WTC11 (cell line): Measurements from ENCODE around the gene GPR85. TPM values are rescaled to one million over a fixed set of nuclear protein-coding genes. Genes with fewer than 3 reads are reported as not detected.

ENCODE experiments used
- ATAC-seq: fragments of 200-7000 bp; cut with Tn5 transposase; 2 replicates; pipeline ENCODE4 v1.10.0; 2021; ENCODE audit warnings: mild to moderate bottlenecking, moderate library complexity
- CTCF ChIA-PET: fragments of 300-600 bp; sonication (Branson Sonifier 250); formaldehyde crosslinking; loops from one replicate; lab custom pipeline; 2021; ENCODE audit warnings: antibody characterized with exemption; lab: Charles Lee
- POLR2A ChIA-PET: fragments of 350-600 bp; sonication (Branson Sonifier 250); formaldehyde crosslinking; loops from one replicate; lab custom pipeline; 2021; ENCODE audit warnings: antibody characterized with exemption; lab: Charles Lee
- DNase-seq: peaks from one replicate; pipeline ENCODE4 v3.0.0; 2021; ENCODE audit warnings: low spot score
- H3K27ac Mint-ChIP-seq: 2 replicates; pipeline ENCODE4 v1.8.0; 2021; ENCODE audit warnings: mixed read lengths
- H3K27me3 Mint-ChIP-seq: 2 replicates; pipeline ENCODE4 v1.8.0; 2021; ENCODE audit warnings: low read depth, mild to moderate bottlenecking, moderate library complexity, mixed read lengths
- H3K36me3 Mint-ChIP-seq: 2 replicates; pipeline ENCODE4 v1.8.0; 2021; ENCODE audit warnings: mixed read lengths
- H3K4me1 Mint-ChIP-seq: 2 replicates; pipeline ENCODE4 v1.8.0; 2022; ENCODE audit warnings: mixed read lengths
- H3K4me3 Mint-ChIP-seq: 2 replicates; pipeline ENCODE4 v1.8.0; 2021; ENCODE audit warnings: mild to moderate bottlenecking, moderate library complexity, mixed read lengths
- H3K9me3 Mint-ChIP-seq: 2 replicates; pipeline ENCODE4 v1.8.0; 2021; ENCODE audit warnings: mixed read lengths
- ATF1 ChIP-seq: sonication (generic); formaldehyde crosslinking; IDR thresholded peaks from 2 replicates; pipeline ENCODE4 v1.8.1; 2023; ENCODE audit warnings: mild to moderate bottlenecking, moderate library complexity, missing genetic modification reagents
- CBFB ChIP-seq: sonication (generic); formaldehyde crosslinking; IDR thresholded peaks from 2 replicates; pipeline ENCODE4 v1.8.1; 2022; ENCODE audit warnings: mild to moderate bottlenecking, low read depth, missing genetic modification reagents
- EMX1 ChIP-seq: fragments of 250-450 bp; sonication (Bioruptor Pico); IDR thresholded peaks from 2 replicates; pipeline ENCODE4 v1.8.0; 2021; ENCODE audit warnings: mild to moderate bottlenecking
- ERG ChIP-seq: fragments of 250-450 bp; sonication (Bioruptor Pico); IDR thresholded peaks from 2 replicates; pipeline ENCODE4 v1.8.0; 2021; ENCODE audit warnings: mild to moderate bottlenecking
- ESRRA ChIP-seq: sonication (generic); formaldehyde crosslinking; IDR thresholded peaks from 2 replicates; pipeline ENCODE4 v1.8.1; 2022; ENCODE audit warnings: mild to moderate bottlenecking, missing genetic modification reagents, borderline replicate concordance
- FOXP1 ChIP-seq: sonication (generic); formaldehyde crosslinking; IDR thresholded peaks from 2 replicates; pipeline ENCODE4 v1.8.0; 2022; ENCODE audit warnings: missing genetic modification reagents, mild to moderate bottlenecking, moderate library complexity, borderline replicate concordance
- KAT7 ChIP-seq: sonication (generic); formaldehyde crosslinking; IDR thresholded peaks from 2 replicates; pipeline ENCODE4 v1.8.1; 2023; ENCODE audit warnings: missing genetic modification reagents, mild to moderate bottlenecking, borderline replicate concordance
- NFATC4 ChIP-seq: fragments of 250-450 bp; sonication (Bioruptor Pico); IDR thresholded peaks from 2 replicates; pipeline ENCODE4 v1.9.0; 2021; ENCODE audit warnings: mild to moderate bottlenecking
- NR3C1 ChIP-seq: sonication (generic); formaldehyde crosslinking; conservative IDR thresholded peaks from 2 replicates; pipeline ENCODE4 v1.8.1; 2023; ENCODE audit warnings: low read depth, mild to moderate bottlenecking, missing genetic modification reagents
- PREB ChIP-seq: sonication (generic); formaldehyde crosslinking; IDR thresholded peaks from 2 replicates; pipeline ENCODE4 v1.8.1; 2022; ENCODE audit warnings: mild to moderate bottlenecking, missing genetic modification reagents, moderate library complexity, borderline replicate concordance
- SP1 ChIP-seq: sonication (generic); formaldehyde crosslinking; conservative IDR thresholded peaks from 2 replicates; pipeline ENCODE4 v1.8.1; 2022; ENCODE audit warnings: missing genetic modification reagents
- ZNF263 ChIP-seq: sonication (generic); formaldehyde crosslinking; IDR thresholded peaks from 2 replicates; pipeline ENCODE4 v1.8.1; 2022; ENCODE audit warnings: low read depth, mild to moderate bottlenecking, moderate library complexity, missing genetic modification reagents
- ZNF317 ChIP-seq: sonication (generic); formaldehyde crosslinking; IDR thresholded peaks from 2 replicates; pipeline ENCODE4 v1.8.1; 2023; ENCODE audit warnings: low read depth, mild to moderate bottlenecking, moderate library complexity, missing genetic modification reagents, borderline replicate concordance
- ZNF532 ChIP-seq: fragments of 250-450 bp; sonication (Bioruptor Pico); IDR thresholded peaks from 2 replicates; pipeline ENCODE4 v1.9.0; 2021; ENCODE audit warnings: mild to moderate bottlenecking, borderline replicate concordance
- total RNA-seq: library from RNA; stranded (reverse); gene quantifications from 3 replicates; pipeline ENCODE4 v1.2.3, GENCODE V29; 2021
- TF ChIP-seq, protein P1 (sequence below): sonication (generic); formaldehyde crosslinking; IDR thresholded peaks from 2 replicates; pipeline ENCODE4 v1.8.1; 2023; ENCODE audit warnings: mild to moderate bottlenecking, missing genetic modification reagents
- TF ChIP-seq, protein P2 (sequence below): sonication (generic); formaldehyde crosslinking; IDR thresholded peaks from 2 replicates; pipeline ENCODE4 v1.8.1; 2022; ENCODE audit warnings: low read depth, mild to moderate bottlenecking, moderate library complexity, missing genetic modification reagents, borderline replicate concordance
- TF ChIP-seq, protein P3 (sequence below): sonication (generic); formaldehyde crosslinking; IDR thresholded peaks from 2 replicates; pipeline ENCODE4 v1.8.1; 2023; ENCODE audit warnings: mild to moderate bottlenecking, missing genetic modification reagents, borderline replicate concordance

The GPR85 gene
- total RNA-seq, 1 experiment from 2014 or later = 0.09 TPM

DNA sequence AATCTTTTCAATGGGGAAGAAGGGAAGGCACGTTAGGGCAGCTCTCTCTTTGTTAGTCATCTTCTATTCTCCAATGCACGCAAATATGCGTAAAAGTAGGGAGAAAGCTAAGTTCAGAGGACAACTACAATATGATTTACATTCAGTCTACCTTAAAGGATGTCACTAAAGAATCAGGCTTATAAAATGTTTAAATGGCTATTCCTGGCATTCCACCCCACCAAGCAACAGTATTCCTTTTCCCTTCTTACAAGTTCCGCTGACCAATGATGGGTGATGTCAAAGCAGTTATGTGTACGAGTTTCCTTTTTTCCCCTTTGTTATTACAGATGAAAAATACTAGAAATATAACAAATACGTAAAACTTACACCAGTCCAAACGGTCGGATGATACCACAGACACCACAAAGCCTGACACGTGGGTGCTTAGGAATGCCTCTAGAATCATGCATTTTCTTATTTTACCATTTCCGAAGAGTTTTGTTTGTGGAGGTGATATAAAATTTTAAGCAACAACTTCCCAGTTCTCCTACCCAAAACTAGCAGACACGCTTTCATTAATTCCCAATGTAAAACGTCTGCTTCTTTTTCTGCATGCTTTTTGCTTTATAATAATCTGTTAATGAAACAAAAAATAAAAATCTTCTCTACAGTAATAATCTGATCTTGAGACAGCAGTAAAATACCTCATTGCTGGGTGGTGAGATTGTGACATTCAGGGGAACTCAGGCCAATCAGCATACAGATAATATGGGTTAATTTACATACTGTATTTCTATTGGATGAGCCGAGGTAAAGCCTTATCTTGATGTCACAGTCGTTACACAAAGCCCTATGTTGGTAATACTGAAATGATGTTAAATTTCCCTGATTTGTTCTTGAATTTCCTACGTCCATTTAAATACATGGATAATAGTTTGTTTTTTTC is 708 bp upstream of the GPR85 start:
- TF ChIP-seq SP1 (CRISPR knock-in tag) (no peak), ATF1 (CRISPR knock-in tag) (no peak), ZNF263 (CRISPR knock-in tag) (no peak), NFATC4 (CRISPR knock-in tag) (no peak), KAT7 (no peak), NR3C1 (CRISPR knock-in tag) (no peak)
- TF ChIP-seq, protein P1, sequence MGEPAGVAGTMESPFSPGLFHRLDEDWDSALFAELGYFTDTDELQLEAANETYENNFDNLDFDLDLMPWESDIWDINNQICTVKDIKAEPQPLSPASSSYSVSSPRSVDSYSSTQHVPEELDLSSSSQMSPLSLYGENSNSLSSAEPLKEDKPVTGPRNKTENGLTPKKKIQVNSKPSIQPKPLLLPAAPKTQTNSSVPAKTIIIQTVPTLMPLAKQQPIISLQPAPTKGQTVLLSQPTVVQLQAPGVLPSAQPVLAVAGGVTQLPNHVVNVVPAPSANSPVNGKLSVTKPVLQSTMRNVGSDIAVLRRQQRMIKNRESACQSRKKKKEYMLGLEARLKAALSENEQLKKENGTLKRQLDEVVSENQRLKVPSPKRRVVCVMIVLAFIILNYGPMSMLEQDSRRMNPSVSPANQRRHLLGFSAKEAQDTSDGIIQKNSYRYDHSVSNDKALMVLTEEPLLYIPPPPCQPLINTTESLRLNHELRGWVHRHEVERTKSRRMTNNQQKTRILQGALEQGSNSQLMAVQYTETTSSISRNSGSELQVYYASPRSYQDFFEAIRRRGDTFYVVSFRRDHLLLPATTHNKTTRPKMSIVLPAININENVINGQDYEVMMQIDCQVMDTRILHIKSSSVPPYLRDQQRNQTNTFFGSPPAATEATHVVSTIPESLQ (CRISPR knock-in tag) = no peak
- ChIA-PET CTCF (interaction anchor here (0.9 to 1.7 kb wide), 4 partner anchors 26 to 334 kb away, joined by 3 to 10 read pairs (median 6); partner anchors contain the start of gene TMEM168), POLR2A (interaction anchor here (0.6 to 1.5 kb wide), 4 partner anchors 11 to 293 kb away, joined by 3 to 8 read pairs (median 6); a partner anchor contains a TSS)
- peak overlapping the region; percentile 76 for H3K4me3 Mint-ChIP-seq
- no peaks in the 10 kb centered on the region for H3K9me3 Mint-ChIP-seq
- no peaks in the 10 kb centered on the region for H3K36me3 Mint-ChIP-seq
- H3K27ac Mint-ChIP-seq = no peak overlapping the region
- DNase-seq (no peak), ATAC-seq (peak; percentile 72)
- peaks cover 18% of the 10 kb centered on the region for H3K4me1 Mint-ChIP-seq
- peaks cover 48% of the 10 kb centered on the region for H3K27me3 Mint-ChIP-seq

- ChIA-PET POLR2A (interaction anchor here (0.6 to 1.5 kb wide), 5 partner anchors 9 to 408 kb away, joined by 3 to 8 read pairs (median 4); a partner anchor contains a TSS), CTCF (interaction anchor here (0.6 to 1.7 kb wide), 10 partner anchors 12 to 336 kb away, joined by 3 to 10 read pairs (median 4); partner anchors contain the start of gene TMEM168)
- no peak; the same call in 1 of the 2 replicates for ATAC-seq
- Mint-ChIP-seq H3K4me3 (peak overlapping the region; percentile 57), H3K4me1 (peaks cover 18% of the 10 kb centered on the region), H3K27me3 (peaks cover 59% of the 10 kb centered on the region), H3K9me3 (no peaks in the 10 kb centered on the region), H3K27ac (no peak overlapping the region), H3K36me3 (no peaks in the 10 kb centered on the region)
- no peak for DNase-seq
- TF ChIP-seq ESRRA (CRISPR knock-in tag) (no peak), CBFB (CRISPR knock-in tag) (no peak), FOXP1 (CRISPR knock-in tag) (no peak), EMX1 (CRISPR knock-in tag) (no peak), ERG (no peak), PREB (CRISPR knock-in tag) (no peak), ZNF317 (CRISPR knock-in tag) (no peak), NR3C1 (CRISPR knock-in tag) (no peak), ZNF532 (CRISPR knock-in tag) (no peak)
- TF ChIP-seq, protein P2, sequence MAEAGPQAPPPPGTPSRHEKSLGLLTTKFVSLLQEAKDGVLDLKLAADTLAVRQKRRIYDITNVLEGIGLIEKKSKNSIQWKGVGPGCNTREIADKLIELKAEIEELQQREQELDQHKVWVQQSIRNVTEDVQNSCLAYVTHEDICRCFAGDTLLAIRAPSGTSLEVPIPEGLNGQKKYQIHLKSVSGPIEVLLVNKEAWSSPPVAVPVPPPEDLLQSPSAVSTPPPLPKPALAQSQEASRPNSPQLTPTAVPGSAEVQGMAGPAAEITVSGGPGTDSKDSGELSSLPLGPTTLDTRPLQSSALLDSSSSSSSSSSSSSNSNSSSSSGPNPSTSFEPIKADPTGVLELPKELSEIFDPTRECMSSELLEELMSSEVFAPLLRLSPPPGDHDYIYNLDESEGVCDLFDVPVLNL (CRISPR knock-in tag) = no peak
- TF ChIP-seq, protein P3, sequence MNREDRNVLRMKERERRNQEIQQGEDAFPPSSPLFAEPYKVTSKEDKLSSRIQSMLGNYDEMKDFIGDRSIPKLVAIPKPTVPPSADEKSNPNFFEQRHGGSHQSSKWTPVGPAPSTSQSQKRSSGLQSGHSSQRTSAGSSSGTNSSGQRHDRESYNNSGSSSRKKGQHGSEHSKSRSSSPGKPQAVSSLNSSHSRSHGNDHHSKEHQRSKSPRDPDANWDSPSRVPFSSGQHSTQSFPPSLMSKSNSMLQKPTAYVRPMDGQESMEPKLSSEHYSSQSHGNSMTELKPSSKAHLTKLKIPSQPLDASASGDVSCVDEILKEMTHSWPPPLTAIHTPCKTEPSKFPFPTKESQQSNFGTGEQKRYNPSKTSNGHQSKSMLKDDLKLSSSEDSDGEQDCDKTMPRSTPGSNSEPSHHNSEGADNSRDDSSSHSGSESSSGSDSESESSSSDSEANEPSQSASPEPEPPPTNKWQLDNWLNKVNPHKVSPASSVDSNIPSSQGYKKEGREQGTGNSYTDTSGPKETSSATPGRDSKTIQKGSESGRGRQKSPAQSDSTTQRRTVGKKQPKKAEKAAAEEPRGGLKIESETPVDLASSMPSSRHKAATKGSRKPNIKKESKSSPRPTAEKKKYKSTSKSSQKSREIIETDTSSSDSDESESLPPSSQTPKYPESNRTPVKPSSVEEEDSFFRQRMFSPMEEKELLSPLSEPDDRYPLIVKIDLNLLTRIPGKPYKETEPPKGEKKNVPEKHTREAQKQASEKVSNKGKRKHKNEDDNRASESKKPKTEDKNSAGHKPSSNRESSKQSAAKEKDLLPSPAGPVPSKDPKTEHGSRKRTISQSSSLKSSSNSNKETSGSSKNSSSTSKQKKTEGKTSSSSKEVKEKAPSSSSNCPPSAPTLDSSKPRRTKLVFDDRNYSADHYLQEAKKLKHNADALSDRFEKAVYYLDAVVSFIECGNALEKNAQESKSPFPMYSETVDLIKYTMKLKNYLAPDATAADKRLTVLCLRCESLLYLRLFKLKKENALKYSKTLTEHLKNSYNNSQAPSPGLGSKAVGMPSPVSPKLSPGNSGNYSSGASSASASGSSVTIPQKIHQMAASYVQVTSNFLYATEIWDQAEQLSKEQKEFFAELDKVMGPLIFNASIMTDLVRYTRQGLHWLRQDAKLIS (CRISPR knock-in tag) = no peak
These were observed 741 bp downstream of the GPR85 start for GRCh38 chr7:113085781-113086390.
